H9 (cell line): Measurements from ENCODE around the gene SKIL. TPM values are rescaled to one million over a fixed set of nuclear protein-coding genes. Genes with fewer than 3 reads are reported as not detected.

Source experiments
- DNase-seq: peaks from one replicate; pipeline ENCODE4 v3.0.0-alpha.2; 2017
- H2AFZ ChIP-seq: one replicate; pipeline ENCODE4 v1.6.1; 2013; ENCODE audit warnings: mild to moderate bottlenecking, low read length, control low read depth, moderate library complexity
- H2AK5ac ChIP-seq: 2 replicates; pipeline ENCODE4 v1.6.1; 2013; ENCODE audit warnings: low read length, control low read depth, mixed read lengths; ENCODE audit not compliant: insufficient read length
- H2BK120ac ChIP-seq: one replicate; pipeline ENCODE4 v1.6.1; 2013; ENCODE audit warnings: low read depth, mild to moderate bottlenecking, low read length, control low read depth, inconsistent platforms; ENCODE audit not compliant: poor library complexity, severe bottlenecking
- H2BK12ac ChIP-seq: 2 replicates; pipeline ENCODE4 v1.6.1; 2013; ENCODE audit warnings: low read length, control low read depth, mixed read lengths, low read depth; ENCODE audit not compliant: insufficient read length
- H2BK15ac ChIP-seq: 2 replicates; pipeline ENCODE4 v1.6.1; 2013; ENCODE audit warnings: low read depth, low read length, control low read depth
- H2BK20ac ChIP-seq: one replicate; pipeline ENCODE4 v1.6.1; 2013; ENCODE audit warnings: low read depth, mild to moderate bottlenecking, low read length, control low read depth, inconsistent platforms; ENCODE audit not compliant: poor library complexity, severe bottlenecking
- H2BK5ac ChIP-seq: 2 replicates; pipeline ENCODE4 v1.6.1; 2013; ENCODE audit warnings: low read length, control low read depth, mixed read lengths; ENCODE audit not compliant: insufficient read length
- H3K14ac ChIP-seq: 2 replicates; pipeline ENCODE4 v1.6.1; 2013; ENCODE audit warnings: low read length, control low read depth; ENCODE audit not compliant: insufficient read depth
- H3K18ac ChIP-seq: 2 replicates; pipeline ENCODE4 v1.6.1; 2013; ENCODE audit warnings: low read depth, mild to moderate bottlenecking, mixed read lengths, low read length, control low read depth; ENCODE audit not compliant: insufficient read length
- H3K23ac ChIP-seq: 2 replicates; pipeline ENCODE4 v1.6.1; 2013; ENCODE audit warnings: low read length, control low read depth, mixed read lengths, low read depth; ENCODE audit not compliant: insufficient read length
- H3K23me2 ChIP-seq: 2 replicates; pipeline ENCODE4 v1.6.1; 2013; ENCODE audit warnings: low read depth, mild to moderate bottlenecking, mixed read lengths, low read length, control low read depth; ENCODE audit not compliant: insufficient read length, poor library complexity, severe bottlenecking
- H3K27ac ChIP-seq: 2 replicates; pipeline ENCODE4 v1.5.1; 2013; ENCODE audit warnings: low read length, control low read depth, mixed read lengths, low read depth; ENCODE audit not compliant: insufficient read length
- H3K27me3 ChIP-seq: 2 replicates; pipeline ENCODE4 v1.6.1; 2013; ENCODE audit warnings: low read length, control low read depth, inconsistent platforms; ENCODE audit not compliant: insufficient read depth
- H3K4ac ChIP-seq: 2 replicates; pipeline ENCODE4 v1.6.1; 2013; ENCODE audit warnings: low read depth, mild to moderate bottlenecking, control low read depth, inconsistent platforms, low read length, moderate library complexity
- H3K4me1 ChIP-seq: 2 replicates; pipeline ENCODE4 v1.6.1; 2013; ENCODE audit warnings: low read length, control low read depth, inconsistent platforms; ENCODE audit not compliant: insufficient read depth
- H3K4me2 ChIP-seq: 2 replicates; pipeline ENCODE4 v1.6.1; 2013; ENCODE audit warnings: low read length, control low read depth, mixed read lengths; ENCODE audit not compliant: insufficient read length, insufficient read depth
- H3K56ac ChIP-seq: 2 replicates; pipeline ENCODE4 v1.6.1; 2013; ENCODE audit warnings: low read depth, mild to moderate bottlenecking, mixed read lengths, low read length, control low read depth; ENCODE audit not compliant: insufficient read length
- H3K79me1 ChIP-seq: 2 replicates; pipeline ENCODE4 v1.6.1; 2013; ENCODE audit warnings: low read depth, mild to moderate bottlenecking, moderate library complexity, low read length, control low read depth, inconsistent platforms; ENCODE audit not compliant: insufficient read depth, poor library complexity, severe bottlenecking
- H3K79me2 ChIP-seq: 2 replicates; pipeline ENCODE4 v1.6.1; 2013; ENCODE audit warnings: low read length, control low read depth, inconsistent platforms; ENCODE audit not compliant: insufficient read depth
- H3K9ac ChIP-seq: 2 replicates; pipeline ENCODE4 v1.6.1; 2013; ENCODE audit warnings: low read length, control low read depth, mixed read lengths; ENCODE audit not compliant: insufficient read length; ENCODE audit errors: extremely low read depth
- H3K9me3 ChIP-seq: one replicate; pipeline ENCODE4 v1.6.1; 2013; ENCODE audit warnings: low read depth, low read length, inconsistent platforms; ENCODE audit not compliant: control insufficient read depth
- H3T11ph ChIP-seq: one replicate; pipeline ENCODE4 v1.6.1; 2013; ENCODE audit warnings: mild to moderate bottlenecking, low read length, control low read depth, inconsistent platforms
- H4K20me1 ChIP-seq: one replicate; pipeline ENCODE4 v1.6.1; 2013; ENCODE audit not compliant: control insufficient read depth, insufficient read length, insufficient read depth
- H4K5ac ChIP-seq: 2 replicates; pipeline ENCODE4 v1.6.1; 2013; ENCODE audit warnings: low read depth, mild to moderate bottlenecking, mixed read lengths, low read length, control low read depth; ENCODE audit not compliant: insufficient read length
- H4K8ac ChIP-seq: replicated peaks from 2 replicates; pipeline ENCODE4 v1.6.1; 2013; ENCODE audit warnings: low read length, control low read depth, mixed read lengths, low read depth; ENCODE audit not compliant: insufficient read length
- H4K91ac ChIP-seq: 2 replicates; pipeline ENCODE4 v1.6.1; 2013; ENCODE audit warnings: low read depth, mild to moderate bottlenecking, moderate library complexity, mixed read lengths, low read length, control low read depth; ENCODE audit not compliant: insufficient read length
- H3K27ac Mint-ChIP-seq, 3 experiments: 2 replicates in 2 of 3; 3 replicates in 1 of 3; pipeline ENCODE4 v1.8.0; 2020 to 2021; ENCODE audit warnings: mixed read lengths in 3 of 3, mild to moderate bottlenecking in 1 of 3, moderate library complexity in 1 of 3
- H3K27me3 Mint-ChIP-seq: 2 replicates; pipeline ENCODE4 v1.8.0; 2021; ENCODE audit warnings: low read depth, mild to moderate bottlenecking, moderate library complexity, mixed read lengths
- H3K36me3 Mint-ChIP-seq, 3 experiments: 2 replicates in 2 of 3; 3 replicates in 1 of 3; pipeline ENCODE4 v1.8.0; 2020 to 2021; ENCODE audit warnings: low read depth in 3 of 3, mixed read lengths in 3 of 3; ENCODE audit not compliant: insufficient read depth in 1 of 3
- H3K4me1 Mint-ChIP-seq, 2 experiments: 2 replicates each; pipeline ENCODE4 v1.8.0; 2020; ENCODE audit warnings: mixed read lengths in 2 of 2
- H3K4me3 Mint-ChIP-seq, 2 experiments: 2 replicates in 1 of 2; 3 replicates in 1 of 2; pipeline ENCODE4 v1.8.0; 2020 to 2021; ENCODE audit warnings: mild to moderate bottlenecking in 2 of 2, mixed read lengths in 2 of 2, moderate library complexity in 1 of 2
- H3K9me3 Mint-ChIP-seq, 2 experiments: 2 replicates in 1 of 2; 3 replicates in 1 of 2; pipeline ENCODE4 v1.8.0; 2020; ENCODE audit warnings: mild to moderate bottlenecking in 2 of 2, mixed read lengths in 2 of 2, moderate library complexity in 1 of 2
- WGBS: extraction: QIAGEN DNeasy Blood & Tissue Kit; methylation state at CpG from one replicate; pipeline ENCODE4 v1.1.7; 2013; ENCODE audit warnings: missing lambda C conversion rate, low lambda C conversion rate, mixed read lengths; ENCODE audit not compliant: insufficient read length; ENCODE audit errors: extremely low coverage; 5-methylcytosine and 5-hydroxymethylcytosine counted together
- total RNA-seq: library from RNA; stranded (reverse); gene quantifications from 2 replicates; pipeline ENCODE4 v1.2.1, GENCODE V29; 2021
- TF ChIP-seq, protein P1 (sequence below): fragments of 200-600 bp; sonication (generic); conservative IDR thresholded peaks from 3 replicates; pipeline ENCODE4 v1.8.0; 2021; ENCODE audit warnings: antibody characterized with exemption, mild to moderate bottlenecking

SKIL gene
- total RNA-seq, 1 experiment from 2014 or later, result 170 TPM

DNA sequence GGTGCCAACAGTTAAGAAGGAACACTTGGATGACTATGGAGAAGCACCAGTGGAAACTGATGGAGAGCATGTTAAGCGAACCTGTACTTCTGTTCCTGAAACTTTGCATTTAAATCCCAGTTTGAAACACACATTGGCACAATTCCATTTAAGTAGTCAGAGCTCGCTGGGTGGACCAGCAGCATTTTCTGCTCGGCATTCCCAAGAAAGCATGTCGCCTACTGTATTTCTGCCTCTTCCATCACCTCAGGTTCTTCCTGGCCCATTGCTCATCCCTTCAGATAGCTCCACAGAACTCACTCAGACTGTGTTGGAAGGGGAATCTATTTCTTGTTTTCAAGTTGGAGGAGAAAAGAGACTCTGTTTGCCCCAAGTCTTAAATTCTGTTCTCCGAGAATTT, 3.0 kb downstream of the SKIL start:
- Histone ChIP-seq H4K91ac (no peak overlapping the region), H3K27me3 (no peaks in the 10 kb centered on the region), H3T11ph (no peak overlapping the region), H2BK12ac (no peak overlapping the region), H2BK20ac (no peak overlapping the region), H2AFZ (no peak overlapping the region), H3K14ac (no peak overlapping the region), H3K23me2 (peaks cover 6% of the 10 kb centered on the region), H2BK15ac (no peak overlapping the region), H2BK5ac (no peak overlapping the region), H3K4me1 (peaks cover 4% of the 10 kb centered on the region; the same call in 1 of the 2 replicates), H4K5ac (no peak overlapping the region), H3K56ac (no peak overlapping the region), H3K79me1 (no peaks in the 10 kb centered on the region), H3K23ac (no peak overlapping the region), H3K79me2 (peaks cover 63% of the 10 kb centered on the region), H2AK5ac (no peak overlapping the region), H4K8ac (no peak overlapping the region), H2BK120ac (no peak overlapping the region), H3K4ac (no peak overlapping the region), H3K18ac (no peak overlapping the region), H3K9me3 (no peaks in the 10 kb centered on the region), H3K27ac (peak overlapping the region; percentile 6), H3K9ac (peak overlapping the region; percentile 1), H3K4me2 (peak overlapping the region; percentile 84), H4K20me1 (no peaks in the 10 kb centered on the region)
- no CpG with 5 or more reads among the region's 5 CpGs for WGBS
- Mint-ChIP-seq H3K27ac (peak overlapping the region in 2 of 3 experiments; percentile 35 to 82; a peak in 4 of 7 replicates), H3K4me3 (peak overlapping the region; percentile 88 to 93), H3K36me3 (peaks cover 55 to 63% (median 56%) of the 10 kb centered on the region in 3 experiments), H3K9me3 (no peaks in the 10 kb centered on the region), H3K4me1 (peaks cover 50 to 68% of the 10 kb centered on the region in 2 experiments), H3K27me3 (no peaks in the 10 kb centered on the region)
- TF ChIP-seq, protein P1, sequence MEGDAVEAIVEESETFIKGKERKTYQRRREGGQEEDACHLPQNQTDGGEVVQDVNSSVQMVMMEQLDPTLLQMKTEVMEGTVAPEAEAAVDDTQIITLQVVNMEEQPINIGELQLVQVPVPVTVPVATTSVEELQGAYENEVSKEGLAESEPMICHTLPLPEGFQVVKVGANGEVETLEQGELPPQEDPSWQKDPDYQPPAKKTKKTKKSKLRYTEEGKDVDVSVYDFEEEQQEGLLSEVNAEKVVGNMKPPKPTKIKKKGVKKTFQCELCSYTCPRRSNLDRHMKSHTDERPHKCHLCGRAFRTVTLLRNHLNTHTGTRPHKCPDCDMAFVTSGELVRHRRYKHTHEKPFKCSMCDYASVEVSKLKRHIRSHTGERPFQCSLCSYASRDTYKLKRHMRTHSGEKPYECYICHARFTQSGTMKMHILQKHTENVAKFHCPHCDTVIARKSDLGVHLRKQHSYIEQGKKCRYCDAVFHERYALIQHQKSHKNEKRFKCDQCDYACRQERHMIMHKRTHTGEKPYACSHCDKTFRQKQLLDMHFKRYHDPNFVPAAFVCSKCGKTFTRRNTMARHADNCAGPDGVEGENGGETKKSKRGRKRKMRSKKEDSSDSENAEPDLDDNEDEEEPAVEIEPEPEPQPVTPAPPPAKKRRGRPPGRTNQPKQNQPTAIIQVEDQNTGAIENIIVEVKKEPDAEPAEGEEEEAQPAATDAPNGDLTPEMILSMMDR, result no peak
- no peak for DNase-seq
